Measurements from ENCODE around the gene ACP6.
"Not testable (repeated sequence)": the region's sequence is repeated elsewhere in the genome, so short reads cannot be mapped to it uniquely, and the experiment has no call there.

The ACP6 gene

GRCh38 chr1:147670319-147671001 lies at the start of gene ACP6:
ACP6 (minus strand) TSS chr1:147670524; CDS start chr1:147670048, 476 bp downstream.
- H3K4me3 Mint-ChIP-seq = peak within 1 kb of the TSS; percentile 89
- H3K36me3 Mint-ChIP-seq (ENCODE audit: low read depth) = peaks cover 11% of the 10 kb centered on the region
- DNase-seq = peak; percentile 91
- no peaks in the 10 kb centered on the region for H3K9me3 Mint-ChIP-seq
- peak within 1 kb of the TSS; percentile 88 for H3K27ac Mint-ChIP-seq
- peaks cover 2% of the 10 kb centered on the region for H3K27me3 Mint-ChIP-seq
- peaks cover 24% of the 10 kb centered on the region for H3K4me1 Mint-ChIP-seq (ENCODE audit: low read depth)

GRCh38 chr1:147719711-147720225 lies 49.4 kb upstream of the ACP6 start:
- Mint-ChIP-seq H3K27ac (no peak overlapping the region), H3K4me3 (no peak overlapping the region), H3K27me3 (peaks cover 7% of the 10 kb centered on the region), H3K4me1 (ENCODE audit: low read depth) (peaks cover 8% of the 10 kb centered on the region), H3K9me3 (peaks cover 5% of the 10 kb centered on the region), H3K36me3 (ENCODE audit: low read depth) (no peaks in the 10 kb centered on the region)
- DNase-seq = no peak

GRCh38 chr1:147719029-147719698 lies 48.8 kb upstream of the ACP6 start:
- no peak for DNase-seq
- Mint-ChIP-seq H3K9me3 (peaks cover 5% of the 10 kb centered on the region), H3K36me3 (ENCODE audit: low read depth) (no peaks in the 10 kb centered on the region)

GRCh38 chr1:147717706-147718097 lies 47.4 kb upstream of the ACP6 start:
- Mint-ChIP-seq H3K27ac (no peak overlapping the region), H3K27me3 (peaks cover 10% of the 10 kb centered on the region), H3K4me1 (ENCODE audit: low read depth) (peaks cover 8% of the 10 kb centered on the region), H3K36me3 (ENCODE audit: low read depth) (no peaks in the 10 kb centered on the region), H3K4me3 (no peak overlapping the region), H3K9me3 (peaks cover 5% of the 10 kb centered on the region)
- DNase-seq = no peak

More at GRCh38 chr1:147719029-147719698, 48.8 kb upstream of the ACP6 start:
- Mint-ChIP-seq H3K4me3 (no peak overlapping the region), H3K4me1 (ENCODE audit: low read depth) (peaks cover 8% of the 10 kb centered on the region), H3K27me3 (peaks cover 10% of the 10 kb centered on the region), H3K27ac (no peak overlapping the region)

GRCh38 chr1:147717051-147717705 lies 46.9 kb upstream of the ACP6 start:
- Mint-ChIP-seq H3K4me1 (ENCODE audit: low read depth) (peaks cover 8% of the 10 kb centered on the region), H3K27ac (no peak overlapping the region), H3K27me3 (peaks cover 12% of the 10 kb centered on the region), H3K36me3 (ENCODE audit: low read depth) (no peaks in the 10 kb centered on the region), H3K4me3 (no peak overlapping the region), H3K9me3 (peaks cover 5% of the 10 kb centered on the region)
- DNase-seq = no peak

- no peaks in the 10 kb centered on the region for H3K36me3 Mint-ChIP-seq (ENCODE audit: low read depth)
- H3K27ac Mint-ChIP-seq = no peak overlapping the region
- peaks cover 26% of the 10 kb centered on the region for H3K27me3 Mint-ChIP-seq
- no peaks in the 10 kb centered on the region for H3K9me3 Mint-ChIP-seq
- H3K4me3 Mint-ChIP-seq = no peak overlapping the region
- peaks cover 3% of the 10 kb centered on the region for H3K4me1 Mint-ChIP-seq (ENCODE audit: low read depth)
- no peak for DNase-seq
These were observed 42.3 kb upstream of the ACP6 start for GRCh38 chr1:147712605-147713004.

- peak overlapping the region; percentile 33 for H3K27ac Mint-ChIP-seq
- H3K4me1 Mint-ChIP-seq (ENCODE audit: low read depth) = peaks cover 6% of the 10 kb centered on the region
- no peak overlapping the region for H3K4me3 Mint-ChIP-seq
- H3K9me3 Mint-ChIP-seq = no peaks in the 10 kb centered on the region
- peaks cover 14% of the 10 kb centered on the region for H3K27me3 Mint-ChIP-seq
- peak; percentile 63 for DNase-seq
- H3K36me3 Mint-ChIP-seq (ENCODE audit: low read depth) = no peaks in the 10 kb centered on the region
These were observed 30.0 kb upstream of the ACP6 start for GRCh38 chr1:147700042-147701006.

- Mint-ChIP-seq H3K36me3 (ENCODE audit: low read depth) (no peaks in the 10 kb centered on the region), H3K27ac (no peak overlapping the region), H3K9me3 (no peaks in the 10 kb centered on the region), H3K27me3 (peaks cover 18% of the 10 kb centered on the region), H3K4me1 (ENCODE audit: low read depth) (peaks cover 6% of the 10 kb centered on the region), H3K4me3 (no peak overlapping the region)
- DNase-seq = no peak
These were observed 29.3 kb upstream of the ACP6 start for GRCh38 chr1:147699686-147700041.

GRCh38 chr1:147683163-147683763 lies 12.9 kb upstream of the ACP6 start:
- H3K27me3 Mint-ChIP-seq = no peaks in the 10 kb centered on the region
- H3K4me3 Mint-ChIP-seq = no peak overlapping the region
- H3K36me3 Mint-ChIP-seq (ENCODE audit: low read depth) = peaks cover 4% of the 10 kb centered on the region
- H3K27ac Mint-ChIP-seq = no peak overlapping the region
- DNase-seq = no peak
- peaks cover 32% of the 10 kb centered on the region for H3K9me3 Mint-ChIP-seq
- H3K4me1 Mint-ChIP-seq (ENCODE audit: low read depth) = no peaks in the 10 kb centered on the region

- not testable (repeated sequence) for H3K27ac Mint-ChIP-seq; H3K27me3 Mint-ChIP-seq; H3K4me1 Mint-ChIP-seq (ENCODE audit: low read depth); H3K4me3 Mint-ChIP-seq; H3K36me3 Mint-ChIP-seq (ENCODE audit: low read depth); DNase-seq
- peaks cover 34% of the 10 kb centered on the region for H3K9me3 Mint-ChIP-seq
These were observed 10.4 kb upstream of the ACP6 start for GRCh38 chr1:147680608-147681235.

- peaks cover 22% of the 10 kb centered on the region for H3K9me3 Mint-ChIP-seq
- not testable (repeated sequence) for H3K27ac Mint-ChIP-seq; H3K4me1 Mint-ChIP-seq (ENCODE audit: low read depth); H3K4me3 Mint-ChIP-seq; H3K27me3 Mint-ChIP-seq; DNase-seq; H3K36me3 Mint-ChIP-seq (ENCODE audit: low read depth)
These were observed 7.4 kb upstream of the ACP6 start for GRCh38 chr1:147677681-147678080.

- Mint-ChIP-seq H3K9me3 (peaks cover 15% of the 10 kb centered on the region), H3K27ac (no peak overlapping the region), H3K4me1 (ENCODE audit: low read depth) (no peaks in the 10 kb centered on the region), H3K27me3 (peaks cover 2% of the 10 kb centered on the region), H3K4me3 (no peak overlapping the region), H3K36me3 (ENCODE audit: low read depth) (no peaks in the 10 kb centered on the region)
- DNase-seq = no peak
These were observed 6.2 kb upstream of the ACP6 start for GRCh38 chr1:147676311-147677085.

GRCh38 chr1:147673816-147674215 lies 3.5 kb upstream of the ACP6 start:
- no peak for DNase-seq
- peaks cover 13% of the 10 kb centered on the region for H3K9me3 Mint-ChIP-seq

More at GRCh38 chr1:147673816-147674215, 3.5 kb upstream of the ACP6 start:
- Mint-ChIP-seq H3K4me3 (no peak overlapping the region), H3K4me1 (ENCODE audit: low read depth) (peaks cover 10% of the 10 kb centered on the region), H3K36me3 (ENCODE audit: low read depth) (peaks cover 11% of the 10 kb centered on the region), H3K27ac (no peak overlapping the region), H3K27me3 (peaks cover 2% of the 10 kb centered on the region)

Measured in activated T-cell treated with anti-CD3 and anti-CD28 coated beads, Interleukin-2, amount 50 U/mL, for 24 hours (primary cell).